GM04503 (cell line): ENCODE measurements around the gene NBPF1.
"Not testable (repeated sequence)": the region's sequence is repeated elsewhere in the genome, so short reads cannot be mapped to it uniquely, and the experiment has no call there.

Experiments
- DNase-seq: peaks from one replicate; pipeline ENCODE4 v3.0.0-alpha.2; 2012; ENCODE audit warnings: low read depth

Gene NBPF1

DNA sequence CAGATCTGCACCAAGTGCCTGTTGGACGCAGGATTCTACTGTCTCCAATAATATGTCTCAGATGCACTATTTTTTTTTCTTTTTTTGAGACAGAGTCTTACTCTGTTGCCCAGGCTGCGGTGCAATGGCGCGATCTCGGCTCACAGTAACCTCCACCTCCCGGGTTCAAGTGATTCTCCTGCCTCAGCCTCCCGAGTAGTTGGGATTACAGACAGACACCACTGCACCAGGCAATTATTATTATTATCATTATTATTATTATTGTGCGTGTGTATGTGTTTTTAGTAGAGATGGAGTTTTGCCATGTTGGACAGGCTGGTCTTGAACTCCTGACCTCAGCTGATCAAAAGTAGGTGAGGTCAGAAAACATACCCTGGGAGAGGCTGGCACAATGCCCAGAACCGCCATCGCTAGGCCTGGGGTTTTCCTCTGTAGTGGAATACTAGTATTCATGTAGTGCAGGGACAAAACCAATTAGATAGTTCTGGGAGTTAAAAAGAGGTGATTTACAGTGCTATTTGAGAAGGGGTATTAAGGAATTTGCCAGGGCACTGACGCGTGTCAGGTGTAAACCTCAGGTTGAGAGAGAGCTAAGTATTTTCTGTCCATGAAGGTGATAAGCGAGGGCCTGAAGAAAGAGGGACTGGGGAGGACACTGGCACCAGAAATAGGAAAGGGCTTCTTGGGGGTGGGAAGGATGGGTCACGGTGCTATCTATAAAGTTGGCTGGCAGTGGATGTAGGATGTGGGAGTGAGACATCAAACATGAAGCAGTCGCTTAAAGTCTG is 100.5 kb downstream of the NBPF1 start:
- DNase-seq, result not testable (repeated sequence)
